ENCODE measurements around the gene UQCC2. TPM values are rescaled to one million over a fixed set of nuclear protein-coding genes. Genes with fewer than 3 reads are reported as not detected.
A peak's percentile ranks its signal among the peaks of the same experiment; 100 is the strongest.

UQCC2 gene
- total RNA-seq, 2 experiments from 2014 or later: 141 to 147 TPM

DNA sequence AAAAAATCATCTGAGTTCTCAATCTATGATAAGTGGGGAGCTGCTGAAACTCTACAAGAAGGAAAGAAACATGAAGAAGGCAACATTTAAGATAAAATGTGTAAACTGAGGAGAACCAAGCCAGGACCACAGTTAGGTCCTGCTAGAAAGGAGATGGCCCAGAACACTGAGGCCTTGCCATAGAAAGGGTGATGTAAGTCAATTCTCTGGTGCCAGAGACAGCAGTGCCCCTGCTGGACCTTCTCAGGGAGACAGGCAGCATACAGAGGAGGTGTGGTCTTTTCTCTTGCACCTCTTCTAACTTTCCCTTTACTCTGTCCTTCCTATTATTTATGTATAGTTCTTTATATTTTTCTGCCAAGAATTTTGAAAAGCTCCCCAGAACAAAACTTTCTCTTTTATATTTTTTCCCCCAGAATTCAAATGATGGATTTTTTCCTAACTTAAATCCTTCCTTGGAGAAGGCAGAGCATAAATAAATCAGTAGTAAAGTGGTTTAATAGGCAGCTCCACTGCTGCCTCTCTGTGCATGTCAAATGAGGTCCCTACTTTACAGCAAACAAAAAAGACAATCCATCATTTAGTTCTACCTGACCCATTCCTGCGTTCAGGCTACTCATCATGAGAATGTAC is 9.0 kb downstream of the UQCC2 start:
- DNase-seq: peak; percentile 46
- no peaks in the 10 kb centered on the region for H3K27me3 Mint-ChIP-seq
- intact Hi-C loops (cut with DNase I, micrococcal nuclease): loop anchor here in 1 of 2 experiments (5.0 kb wide), 1 partner anchor 250 kb away; the partner anchor contains the start of gene ZBTB9
- peaks cover 27% of the 10 kb centered on the region for H3K36me3 Mint-ChIP-seq (ENCODE audit: low read depth)
- no peak overlapping the region for H3K4me3 Mint-ChIP-seq
- H3K4me1 Mint-ChIP-seq: peaks cover 28% of the 10 kb centered on the region
- POLR2A ChIA-PET: no interaction called here
- ATAC-seq: peak; percentile 48
- CTCF ChIA-PET: interaction anchor here (0.7 to 3.5 kb wide), 7 partner anchors 9 to 387 kb away, joined by 3 to 40 read pairs (median 4); partner anchors contain the start of gene UQCC2
- no peaks in the 10 kb centered on the region for H3K9me3 Mint-ChIP-seq (ENCODE audit: low read depth)
- H3K27ac Mint-ChIP-seq: no peak overlapping the region

- Mint-ChIP-seq H3K4me3 (no peak overlapping the region), H3K9me3 (ENCODE audit: low read depth) (no peaks in the 10 kb centered on the region), H3K27me3 (no peaks in the 10 kb centered on the region), H3K27ac (peak overlapping the region; percentile 35), H3K4me1 (peaks cover 47% of the 10 kb centered on the region), H3K36me3 (ENCODE audit: low read depth) (peaks cover 40% of the 10 kb centered on the region)
- CTCF ChIA-PET: interaction anchor here (0.7 to 3.5 kb wide), 33 partner anchors 8 to 1484 kb away, joined by 3 to 40 read pairs (median 3); partner anchors contain the start of genes BAK1, ITPR3, UQCC2 and ZBTB9
- ATAC-seq: peak; percentile 89
- intact Hi-C loops (cut with DNase I, micrococcal nuclease): loop anchor here (1.0 to 5.0 kb wide), 5 partner anchors 68 to 248 kb away; partner anchors contain the start of gene ZBTB9 (in 1 of the 2)
- peak; percentile 90 for DNase-seq
- POLR2A ChIA-PET: interaction anchor here (0.5 to 0.6 kb wide), 4 partner anchors 9 to 1595 kb away, joined by 3 to 4 read pairs (median 3); no protein-coding TSS in a partner anchor
Observed at GRCh38 chr6:33700391-33701050, 11.0 kb downstream of the UQCC2 start.

GRCh38 chr6:33699739-33700138 is 11.8 kb downstream of the UQCC2 start:
- CTCF ChIA-PET: interaction anchor here (0.8 to 3.5 kb wide), 15 partner anchors 9 to 270 kb away, joined by 3 to 40 read pairs (median 5); partner anchors contain the start of genes ITPR3 and UQCC2
- no peaks in the 10 kb centered on the region for H3K27me3 Mint-ChIP-seq
- ATAC-seq (no peak), DNase-seq (no peak)
- peaks cover 42% of the 10 kb centered on the region for H3K36me3 Mint-ChIP-seq (ENCODE audit: low read depth)
- H3K27ac Mint-ChIP-seq: peak overlapping the region; percentile 76
- no peak overlapping the region for H3K4me3 Mint-ChIP-seq
- intact Hi-C loops (cut with DNase I, micrococcal nuclease): loop anchor here (1.0 to 5.0 kb wide), 5 partner anchors 67 to 247 kb away; partner anchors contain the start of gene ZBTB9 (in 1 of the 2)
- H3K9me3 Mint-ChIP-seq (ENCODE audit: low read depth): no peaks in the 10 kb centered on the region
- H3K4me1 Mint-ChIP-seq: peaks cover 55% of the 10 kb centered on the region
- POLR2A ChIA-PET: no interaction called here

- Mint-ChIP-seq H3K4me1 (peaks cover 61% of the 10 kb centered on the region), H3K27ac (peak overlapping the region; percentile 76), H3K4me3 (no peak overlapping the region), H3K36me3 (ENCODE audit: low read depth) (peaks cover 40% of the 10 kb centered on the region), H3K27me3 (no peaks in the 10 kb centered on the region), H3K9me3 (ENCODE audit: low read depth) (no peaks in the 10 kb centered on the region)
- ChIA-PET POLR2A (no interaction called here), CTCF (interaction anchor here (1.3 kb wide), 1 partner anchor 12 kb away, joined by 5 read pairs; the partner anchor contains the start of gene UQCC2)
- DNase-seq: no peak
- no peak for ATAC-seq
- intact Hi-C loops (cut with DNase I, micrococcal nuclease): no loop called here
Observed at GRCh38 chr6:33699131-33699530, 12.4 kb downstream of the UQCC2 start.

DNA sequence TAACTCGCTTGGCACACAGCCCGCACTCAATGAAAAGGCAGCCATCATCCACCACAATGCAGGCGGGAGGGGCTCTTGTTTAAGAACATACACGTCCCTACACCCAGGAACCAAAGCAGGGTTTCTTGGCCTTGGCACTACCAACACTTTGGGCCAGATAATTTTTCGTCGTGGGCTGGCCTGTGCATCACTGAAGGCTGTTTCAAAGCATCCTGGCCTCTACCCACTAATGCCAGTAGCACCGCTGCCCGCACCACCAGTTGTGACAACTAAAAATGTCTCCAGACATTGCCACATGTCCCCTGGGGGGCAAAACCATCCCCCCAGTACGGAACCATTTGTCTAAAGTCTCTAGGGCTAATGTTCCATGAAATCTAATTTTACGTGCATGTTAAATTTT is 13.0 kb downstream of the UQCC2 start:
- Mint-ChIP-seq H3K4me1 (peaks cover 67% of the 10 kb centered on the region), H3K4me3 (no peak overlapping the region), H3K27me3 (no peaks in the 10 kb centered on the region), H3K27ac (peak overlapping the region; percentile 37), H3K36me3 (ENCODE audit: low read depth) (peaks cover 39% of the 10 kb centered on the region), H3K9me3 (ENCODE audit: low read depth) (no peaks in the 10 kb centered on the region)
- no peak for DNase-seq
- ChIA-PET POLR2A (no interaction called here), CTCF (interaction anchor here (1.3 kb wide), 1 partner anchor 13 kb away, joined by 5 read pairs; the partner anchor contains the start of gene UQCC2)
- no peak for ATAC-seq
- intact Hi-C loops (cut with DNase I, micrococcal nuclease): no loop called here

- Mint-ChIP-seq H3K36me3 (ENCODE audit: low read depth) (peaks cover 44% of the 10 kb centered on the region), H3K9me3 (ENCODE audit: low read depth) (no peaks in the 10 kb centered on the region), H3K4me3 (no peak overlapping the region), H3K4me1 (peaks cover 74% of the 10 kb centered on the region), H3K27me3 (no peaks in the 10 kb centered on the region), H3K27ac (peak overlapping the region; percentile 90)
- DNase-seq (no peak), ATAC-seq (no peak)
- POLR2A ChIA-PET: no interaction called here
- CTCF ChIA-PET: interaction anchor here (1.0 to 1.3 kb wide), 3 partner anchors 8 to 13 kb away, joined by 6 to 10 read pairs (median 8); partner anchors contain the start of gene UQCC2
- intact Hi-C loops (cut with DNase I, micrococcal nuclease): no loop called here
Observed at GRCh38 chr6:33697845-33698244, 13.7 kb downstream of the UQCC2 start.

DNA sequence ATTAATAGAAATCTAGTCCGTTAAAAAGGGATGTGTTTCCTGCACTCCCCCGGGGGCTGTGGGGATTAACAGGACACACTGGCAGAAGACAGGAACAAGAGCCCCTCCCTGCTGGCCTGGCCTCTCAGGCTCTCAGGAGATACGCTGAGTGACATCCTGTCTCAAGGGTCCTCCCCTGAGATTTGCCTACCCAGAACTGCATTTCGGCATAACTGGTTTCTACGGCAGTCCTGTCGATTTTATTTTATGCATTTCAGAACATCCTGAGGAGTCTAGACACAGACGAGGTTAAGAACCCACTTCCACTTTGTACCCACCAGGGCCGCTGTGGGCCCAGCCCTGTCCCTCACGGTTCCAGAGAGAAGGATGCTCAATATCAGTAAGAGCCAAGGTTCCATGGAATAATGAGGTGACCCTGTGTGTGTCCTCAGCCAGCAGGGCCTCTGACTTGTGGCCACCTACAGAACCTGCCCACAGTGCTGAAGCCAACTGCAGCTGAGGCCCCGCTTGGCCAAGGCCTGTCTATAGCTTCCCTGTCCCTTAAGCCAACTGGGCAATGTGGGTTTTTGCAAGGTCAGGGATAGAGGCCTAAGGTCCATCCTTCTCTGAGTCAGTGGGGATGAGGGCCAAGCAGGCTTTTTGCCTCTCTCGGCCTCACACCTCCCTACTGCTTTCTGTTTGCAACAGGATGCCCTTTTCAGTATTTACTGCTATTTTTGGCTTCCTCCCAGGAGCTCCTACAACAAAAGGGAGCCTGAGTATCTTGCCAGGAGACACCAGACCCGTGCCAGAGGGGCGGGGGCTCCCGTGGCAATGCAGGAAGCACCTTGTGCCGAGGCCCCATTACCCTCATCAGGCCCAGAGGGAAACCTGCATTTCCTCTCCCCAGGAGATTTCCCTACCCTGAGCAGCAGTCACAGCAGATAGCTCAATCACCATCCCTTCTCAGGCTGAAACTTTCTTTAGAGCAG is 14.7 kb downstream of the UQCC2 start:
- ChIA-PET CTCF (interaction anchor here (1.0 to 1.5 kb wide), 5 partner anchors 9 to 306 kb away, joined by 3 to 10 read pairs (median 6); partner anchors contain the start of gene UQCC2), POLR2A (interaction anchor here (0.5 to 1.0 kb wide), 4 partner anchors 10 to 115 kb away, joined by 3 to 4 read pairs (median 3); no protein-coding TSS in a partner anchor)
- DNase-seq (peak; percentile 49), ATAC-seq (no peak)
- Mint-ChIP-seq H3K27me3 (no peaks in the 10 kb centered on the region), H3K4me1 (peaks cover 84% of the 10 kb centered on the region), H3K4me3 (peak overlapping the region; percentile 26), H3K9me3 (ENCODE audit: low read depth) (no peaks in the 10 kb centered on the region), H3K36me3 (ENCODE audit: low read depth) (peaks cover 52% of the 10 kb centered on the region), H3K27ac (peak overlapping the region; percentile 90)
- intact Hi-C loops (cut with DNase I, micrococcal nuclease): no loop called here

DNA sequence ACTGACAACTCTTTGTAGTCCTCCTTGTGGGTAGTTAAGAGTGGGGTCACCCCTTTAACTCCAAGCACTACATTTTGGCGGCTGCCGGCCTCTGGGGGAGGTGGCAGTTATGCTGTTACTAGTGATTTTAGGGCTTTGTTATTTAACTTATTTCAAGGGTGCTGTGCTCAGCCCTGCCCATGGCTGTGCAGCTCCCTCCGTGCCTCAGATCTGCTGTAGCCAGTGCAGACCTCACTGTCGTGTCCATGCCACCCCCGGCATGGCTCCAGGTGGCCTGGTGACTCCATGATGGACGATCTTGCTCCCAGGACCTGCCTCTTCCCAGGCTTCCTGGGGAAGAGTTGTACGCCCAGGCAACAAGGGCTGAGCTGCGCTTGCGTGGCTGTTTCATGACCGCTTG is 15.4 kb downstream of the UQCC2 start:
- DNase-seq: no peak
- POLR2A ChIA-PET: interaction anchor here (0.6 to 1.0 kb wide), 2 partner anchors 11 to 13 kb away, joined by 3 to 4 read pairs; no protein-coding TSS in a partner anchor
- peaks cover 60% of the 10 kb centered on the region for H3K36me3 Mint-ChIP-seq (ENCODE audit: low read depth)
- CTCF ChIA-PET: interaction anchor here (0.6 to 1.5 kb wide), 4 partner anchors 10 to 336 kb away, joined by 3 read pairs; no protein-coding TSS in a partner anchor
- peak overlapping the region; percentile 90 for H3K27ac Mint-ChIP-seq
- no peak for ATAC-seq
- no peaks in the 10 kb centered on the region for H3K9me3 Mint-ChIP-seq (ENCODE audit: low read depth)
- no peaks in the 10 kb centered on the region for H3K27me3 Mint-ChIP-seq
- no peak overlapping the region for H3K4me3 Mint-ChIP-seq
- intact Hi-C loops (cut with DNase I, micrococcal nuclease): no loop called here
- peaks cover 90% of the 10 kb centered on the region for H3K4me1 Mint-ChIP-seq

GRCh38 chr6:33695451-33695887 is 16.0 kb downstream of the UQCC2 start:
- POLR2A ChIA-PET: interaction anchor here (1.0 to 1.2 kb wide), 2 partner anchors 12 to 16 kb away, joined by 3 read pairs; no protein-coding TSS in a partner anchor
- no peaks in the 10 kb centered on the region for H3K27me3 Mint-ChIP-seq
- H3K36me3 Mint-ChIP-seq (ENCODE audit: low read depth): peaks cover 65% of the 10 kb centered on the region
- peak overlapping the region; percentile 90 for H3K27ac Mint-ChIP-seq
- CTCF ChIA-PET: interaction anchor here (0.6 to 1.7 kb wide), 7 partner anchors 13 to 337 kb away, joined by 3 to 4 read pairs (median 3); no protein-coding TSS in a partner anchor
- H3K4me3 Mint-ChIP-seq: no peak overlapping the region
- no peaks in the 10 kb centered on the region for H3K9me3 Mint-ChIP-seq (ENCODE audit: low read depth)
- ATAC-seq (no peak), DNase-seq (no peak)
- intact Hi-C loops (cut with DNase I, micrococcal nuclease): no loop called here
- peaks cover 89% of the 10 kb centered on the region for H3K4me1 Mint-ChIP-seq

GRCh38 chr6:33694977-33695376 is 16.5 kb downstream of the UQCC2 start:
- peaks cover 84% of the 10 kb centered on the region for H3K4me1 Mint-ChIP-seq

More at GRCh38 chr6:33694977-33695376, 16.5 kb downstream of the UQCC2 start:
- no peak for ATAC-seq
- Mint-ChIP-seq H3K9me3 (ENCODE audit: low read depth) (no peaks in the 10 kb centered on the region), H3K36me3 (ENCODE audit: low read depth) (peaks cover 61% of the 10 kb centered on the region), H3K4me3 (peak overlapping the region; percentile 2), H3K27ac (peak overlapping the region; percentile 84), H3K27me3 (no peaks in the 10 kb centered on the region)
- DNase-seq: no peak
- POLR2A ChIA-PET: interaction anchor here (1.2 kb wide), 1 partner anchor 16 kb away, joined by 3 read pairs; no protein-coding TSS in a partner anchor
- intact Hi-C loops (cut with DNase I, micrococcal nuclease): loop anchor here in 1 of 2 experiments (5.0 kb wide), 1 partner anchor 243 kb away; the partner anchor contains the start of gene ZBTB9
- CTCF ChIA-PET: interaction anchor here (0.7 to 1.7 kb wide), 7 partner anchors 10 to 490 kb away, joined by 3 to 4 read pairs (median 3); no protein-coding TSS in a partner anchor
